Measurements from ENCODE around the gene VTI1A. TPM values are rescaled to one million over a fixed set of nuclear protein-coding genes. Genes with fewer than 3 reads are reported as not detected.

VTI1A gene
- total and polyA plus RNA-seq, 2 of the 8 experiments (the other 6 are each of a cell fraction or from before 2014, with no cell fraction given): 6.0 to 20.0 TPM

- DNase-seq (ENCODE audit: low read depth in 1 of 2, low spot score in 2 of 2) (no peak), FAIRE-seq (no peak)
- Histone ChIP-seq H3K23me2 (ENCODE audit: low read depth, low read length) (no peaks in the 10 kb centered on the region), H2AK5ac (ENCODE audit: low read depth, low read length) (no peak overlapping the region), H3K4me3 (ENCODE audit: extremely low read depth in 1 of 4, insufficient read depth in 2 of 4, low read depth in 3 of 4, low read length in 4 of 4) (no peak overlapping the region), H3K4ac (replicated peaks; ENCODE audit: insufficient read length, low read depth, low read length) (no peak overlapping the region), H3K27ac (ENCODE audit: low read depth, low read length) (no peak overlapping the region), H3K27me3 (replicated peaks in 1 of 4; ENCODE audit: control insufficient read depth in 3 of 4, extremely low read depth in 1 of 4, insufficient read depth in 3 of 4, low read length in 3 of 4) (no peaks in the 10 kb centered on the region), H3K23ac (ENCODE audit: insufficient read length) (no peak overlapping the region), H2AFZ (ENCODE audit: low read length) (no peak overlapping the region), H4K20me1 (replicated peaks in 1 of 2; ENCODE audit: control insufficient read depth in 1 of 2, insufficient read depth in 2 of 2, low read length in 2 of 2) (no peaks in the 10 kb centered on the region), H3K79me2 (ENCODE audit: control insufficient read depth in 1 of 2, insufficient read depth in 2 of 2, low read length in 2 of 2) (no peaks in the 10 kb centered on the region), H4K5ac (ENCODE audit: insufficient read length, low read depth, low read length) (no peak overlapping the region), H3K4me1 (replicated peaks in 1 of 4; ENCODE audit: control insufficient read depth in 3 of 4, insufficient read depth in 4 of 4, low read length in 3 of 4) (peaks cover 0 to 2% (median 0%) of the 10 kb centered on the region in 4 experiments; a peak in 1 of 7 replicates), H3K36me3 (ENCODE audit: control insufficient read depth in 2 of 4, insufficient read depth in 4 of 4, low read length in 3 of 4) (no peaks in the 10 kb centered on the region), H2BK12ac (ENCODE audit: low read depth, low read length) (no peak overlapping the region), H3K56ac (replicated peaks; ENCODE audit: insufficient read length, low read depth, low read length) (no peak overlapping the region), H3K79me1 (ENCODE audit: low read depth, low read length) (no peaks in the 10 kb centered on the region; the same call in 1 of the 2 replicates), H3K18ac (ENCODE audit: extremely low read depth, low read length) (no peak overlapping the region), H3K14ac (ENCODE audit: insufficient read length) (no peak overlapping the region), H3K9me3 (ENCODE audit: insufficient read depth in 2 of 2, low read depth in 1 of 2, low read length in 1 of 2) (no peaks in the 10 kb centered on the region), H3K9ac (replicated peaks in 1 of 4; ENCODE audit: extremely low read depth in 1 of 4, low read depth in 3 of 4, low read length in 3 of 4) (no peak overlapping the region), H2BK15ac (ENCODE audit: low read length) (no peak overlapping the region), H2BK120ac (replicated peaks; ENCODE audit: low read depth, low read length) (no peak overlapping the region), H2BK20ac (ENCODE audit: low read length) (no peak overlapping the region), H4K8ac (ENCODE audit: extremely low read depth, insufficient read depth, low read length) (no peak overlapping the region), H4K91ac (replicated peaks; ENCODE audit: insufficient read length, low read length) (no peak overlapping the region), H2BK5ac (ENCODE audit: low read depth, low read length) (no peak overlapping the region), H3K4me2 (ENCODE audit: insufficient read depth in 1 of 2, low read depth in 2 of 2, low read length in 2 of 2) (no peak overlapping the region)
- CTCF ChIA-PET (ENCODE audit: partially characterized antibody): interaction anchor here (0.9 to 1.4 kb wide), 3 partner anchors 12 to 24 kb away, joined by 3 to 4 read pairs (median 3); no protein-coding TSS in a partner anchor
- POLR2A ChIA-PET (ENCODE audit: partially characterized antibody): no interaction called here
- TF ChIP-seq, protein P1, sequence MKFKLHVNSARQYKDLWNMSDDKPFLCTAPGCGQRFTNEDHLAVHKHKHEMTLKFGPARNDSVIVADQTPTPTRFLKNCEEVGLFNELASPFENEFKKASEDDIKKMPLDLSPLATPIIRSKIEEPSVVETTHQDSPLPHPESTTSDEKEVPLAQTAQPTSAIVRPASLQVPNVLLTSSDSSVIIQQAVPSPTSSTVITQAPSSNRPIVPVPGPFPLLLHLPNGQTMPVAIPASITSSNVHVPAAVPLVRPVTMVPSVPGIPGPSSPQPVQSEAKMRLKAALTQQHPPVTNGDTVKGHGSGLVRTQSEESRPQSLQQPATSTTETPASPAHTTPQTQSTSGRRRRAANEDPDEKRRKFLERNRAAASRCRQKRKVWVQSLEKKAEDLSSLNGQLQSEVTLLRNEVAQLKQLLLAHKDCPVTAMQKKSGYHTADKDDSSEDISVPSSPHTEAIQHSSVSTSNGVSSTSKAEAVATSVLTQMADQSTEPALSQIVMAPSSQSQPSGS (IDR thresholded peaks at IDR 0.05; ENCODE audit: low read length): no peak
- TF ChIP-seq, protein P2, sequence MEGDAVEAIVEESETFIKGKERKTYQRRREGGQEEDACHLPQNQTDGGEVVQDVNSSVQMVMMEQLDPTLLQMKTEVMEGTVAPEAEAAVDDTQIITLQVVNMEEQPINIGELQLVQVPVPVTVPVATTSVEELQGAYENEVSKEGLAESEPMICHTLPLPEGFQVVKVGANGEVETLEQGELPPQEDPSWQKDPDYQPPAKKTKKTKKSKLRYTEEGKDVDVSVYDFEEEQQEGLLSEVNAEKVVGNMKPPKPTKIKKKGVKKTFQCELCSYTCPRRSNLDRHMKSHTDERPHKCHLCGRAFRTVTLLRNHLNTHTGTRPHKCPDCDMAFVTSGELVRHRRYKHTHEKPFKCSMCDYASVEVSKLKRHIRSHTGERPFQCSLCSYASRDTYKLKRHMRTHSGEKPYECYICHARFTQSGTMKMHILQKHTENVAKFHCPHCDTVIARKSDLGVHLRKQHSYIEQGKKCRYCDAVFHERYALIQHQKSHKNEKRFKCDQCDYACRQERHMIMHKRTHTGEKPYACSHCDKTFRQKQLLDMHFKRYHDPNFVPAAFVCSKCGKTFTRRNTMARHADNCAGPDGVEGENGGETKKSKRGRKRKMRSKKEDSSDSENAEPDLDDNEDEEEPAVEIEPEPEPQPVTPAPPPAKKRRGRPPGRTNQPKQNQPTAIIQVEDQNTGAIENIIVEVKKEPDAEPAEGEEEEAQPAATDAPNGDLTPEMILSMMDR (IDR thresholded peaks at IDR 0.05; ENCODE audit: control extremely low read depth in 1 of 3, insufficient read depth in 1 of 3, low read depth in 1 of 3, low read length in 3 of 3): no peak
- TF ChIP-seq, protein P3, sequence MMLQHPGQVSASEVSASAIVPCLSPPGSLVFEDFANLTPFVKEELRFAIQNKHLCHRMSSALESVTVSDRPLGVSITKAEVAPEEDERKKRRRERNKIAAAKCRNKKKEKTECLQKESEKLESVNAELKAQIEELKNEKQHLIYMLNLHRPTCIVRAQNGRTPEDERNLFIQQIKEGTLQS (IDR thresholded peaks at IDR 0.05; ENCODE audit: insufficient read depth, low read depth, low read length): no peak
- no peak for TF ChIP-seq SIN3A (conservative IDR thresholded peaks at IDR 0.05 in 1 of 2, IDR thresholded peaks at IDR 0.05 in 1 of 2; ENCODE audit: low read depth in 1 of 2, low read length in 2 of 2)
- no peak for TF ChIP-seq RBBP5 (IDR thresholded peaks at IDR 0.05; ENCODE audit: borderline replicate concordance, low read depth, low read length)
- no peak for TF ChIP-seq SP2 (IDR thresholded peaks at IDR 0.05; ENCODE audit: low read length)
- no peak for TF ChIP-seq KDM1A (IDR thresholded peaks at IDR 0.05; ENCODE audit: borderline replicate concordance, low read length)
- no peak for TF ChIP-seq CREB1 (IDR thresholded peaks at IDR 0.05)
- TF ChIP-seq RAD21 (IDR thresholded peaks at IDR 0.05 in 1 of 2, conservative IDR thresholded peaks at IDR 0.05 in 1 of 2; ENCODE audit: low read depth in 2 of 2, low read length in 2 of 2): no peak
Observed at GRCh38 chr10:112487964-112488363, 40.9 kb downstream of the VTI1A start.
